RWPE1 (cell line): ENCODE measurements around the gene NATD1.
A peak's percentile ranks its signal among the peaks of the same experiment; 100 is the strongest.

Experiments used
- CTCF ChIA-PET: fragments of 350-600 bp; sonication (Branson Sonifier 250); formaldehyde crosslinking; extraction: SDS; loops from one replicate; lab custom pipeline; 2021; lab: Yijun Ruan, JAX
- POLR2A ChIA-PET: fragments of 400-600 bp; formaldehyde crosslinking; extraction: SDS; loops from one replicate; lab custom pipeline; 2020; ENCODE audit warnings: antibody characterized with exemption; ENCODE audit not compliant: low non-redundant PET; lab: Yijun Ruan, JAX
- DNase-seq: peaks from one replicate; pipeline ENCODE4 v3.0.0; 2012; ENCODE audit warnings: low spot score
- H3K27ac ChIP-seq: fragments of 450-650 bp; 2 replicates; pipeline ENCODE4 v1.5.1; 2017
- CTCF ChIP-seq: fragments of 450-650 bp; conservative IDR thresholded peaks from 2 replicates; pipeline ENCODE4 v1.5.1; 2017; ENCODE audit warnings: low read depth, mild to moderate bottlenecking

The NATD1 gene

GRCh38 chr17:21204935-21205334 lies 48.3 kb downstream of the NATD1 start:
- no peak for TF ChIP-seq CTCF
- DNase-seq: no peak
- ChIA-PET POLR2A (no interaction called here), CTCF (no interaction called here)
- H3K27ac ChIP-seq: peak overlapping the region; percentile 22

GRCh38 chr17:21202512-21202911 lies 50.7 kb downstream of the NATD1 start:
- CTCF ChIA-PET: no interaction called here
- no peak for TF ChIP-seq CTCF
- no peak for DNase-seq
- POLR2A ChIA-PET: no interaction called here
- H3K27ac ChIP-seq: no peak overlapping the region; the same call in 1 of the 2 replicates

- CTCF ChIA-PET: interaction anchor here (0.6 kb wide), 1 partner anchor 75 kb away, joined by 4 read pairs; no protein-coding TSS in a partner anchor
- DNase-seq: no peak
- POLR2A ChIA-PET: no interaction called here
- H3K27ac ChIP-seq: peak overlapping the region; percentile 34
- no peak for TF ChIP-seq CTCF
Observed at GRCh38 chr17:21201874-21202273, 51.3 kb downstream of the NATD1 start.

- ChIA-PET POLR2A (no interaction called here), CTCF (no interaction called here)
- peak overlapping the region; percentile 34 for H3K27ac ChIP-seq
- no peak for DNase-seq
- no peak for TF ChIP-seq CTCF
Observed at GRCh38 chr17:21201298-21201595, 52.0 kb downstream of the NATD1 start.

- no peak for DNase-seq
- TF ChIP-seq CTCF: no peak
- ChIA-PET POLR2A (no interaction called here), CTCF (no interaction called here)
- H3K27ac ChIP-seq: peak overlapping the region; percentile 34
Observed at GRCh38 chr17:21200590-21201297, 52.5 kb downstream of the NATD1 start.

- no peak for DNase-seq
- no peak for TF ChIP-seq CTCF
- ChIA-PET CTCF (no interaction called here), POLR2A (no interaction called here)
- H3K27ac ChIP-seq: no peak overlapping the region
Observed at GRCh38 chr17:21199856-21200255, 53.4 kb downstream of the NATD1 start.
